ENCODE measurements around the gene PRDM1.

GRCh38 chr6:106124437-106125430, 38.6 kb downstream of the PRDM1 start:
- TF ChIP-seq CTCF (IDR thresholded peaks at IDR 0.05) (no peak), POLR2A (IDR thresholded peaks at IDR 0.05) (no peak)

All from body of pancreas (tissue), 4 donors.